K562 (cell line): Measurements from ENCODE around the gene RAB3GAP1. TPM values are rescaled to one million over a fixed set of nuclear protein-coding genes. Genes with fewer than 3 reads are reported as not detected.

Experiments
- ATAC-seq: fragments of 200-7000 bp; cut with Tn5 transposase; 3 replicates; pipeline ENCODE4 v1.9.1; 2020; ENCODE audit warnings: moderate library complexity
- BruUV-seq: library from RNA; stranded (reverse); fragments of 400-500 nt; replicated peaks from 2 replicates; lab custom pipeline; 2021; lab: Mats Ljungman, UMichigan
- CTCF ChIA-PET: fragments of 300-600 bp; formaldehyde crosslinking; extraction: SDS; loops from one replicate; lab custom pipeline; 2021; ENCODE audit warnings: low intra/inter-chr PET ratio; lab: Yijun Ruan, JAX
- POLR2A ChIA-PET: fragments of 300-600, 350-650 bp; sonication (Branson Sonifier 250); formaldehyde crosslinking; extraction: SDS; loops from one replicate; lab custom pipeline; 2021; ENCODE audit warnings: antibody characterized with exemption, inconsistent platforms; lab: Yijun Ruan, JAX
- DNase-seq, 4 experiments: peaks; one replicate each; pipeline versions ENCODE4 v3.0.0 to v3.0.0-alpha.2; 2011 to 2018; ENCODE audit warnings: low spot score in 3 of 4, mixed read lengths in 3 of 4; ENCODE audit errors: extremely low read depth in 1 of 4
- FAIRE-seq: peaks from 2 replicates; lab custom pipeline; 2011; peaks lifted over from hg19 to GRCh38; lab: Jason Lieb, UNC
- H2AFZ ChIP-seq: 2 replicates; pipeline ENCODE4 v1.6.0; 2011; ENCODE audit warnings: low read depth, low read length, control low read depth, inconsistent platforms
- H3K27ac ChIP-seq: fragments of 200-600 bp; 3 replicates; pipeline ENCODE4 v1.8.0; 2011; ENCODE audit warnings: low read depth, mild to moderate bottlenecking, control low read depth, inconsistent platforms, low read length, moderate library complexity, mixed read lengths; ENCODE audit errors: extremely low read depth
- H3K27me3 ChIP-seq, 2 experiments: fragments of 300-600 bp in 1 of 2; 2 replicates in 1 of 2; 3 replicates in 1 of 2; pipeline versions ENCODE4 v1.6.0 to v1.8.0; 2011; ENCODE audit warnings: inconsistent platforms in 2 of 2, low read length in 2 of 2, mild to moderate bottlenecking in 1 of 2, mixed read lengths in 1 of 2, moderate library complexity in 1 of 2; ENCODE audit not compliant: control insufficient read depth in 2 of 2, insufficient read depth in 2 of 2
- H3K36me3 ChIP-seq: fragments of 300-600 bp; 3 replicates; pipeline ENCODE4 v1.8.0; 2011; ENCODE audit warnings: mild to moderate bottlenecking, low read length, inconsistent platforms; ENCODE audit not compliant: control insufficient read depth, insufficient read depth
- H3K4me1 ChIP-seq, 2 experiments: fragments of 200-600 bp in 1 of 2; replicated peaks in 1 of 2; 2 replicates in 1 of 2; 3 replicates in 1 of 2; pipeline versions ENCODE4 v1.5.1 to v1.8.0; 2011; ENCODE audit warnings: inconsistent platforms in 2 of 2, low read length in 2 of 2, mild to moderate bottlenecking in 1 of 2, mixed read lengths in 1 of 2, moderate library complexity in 1 of 2; ENCODE audit not compliant: control insufficient read depth in 2 of 2, insufficient read depth in 2 of 2
- H3K4me2 ChIP-seq: 2 replicates; pipeline ENCODE4 v1.6.1; 2011; ENCODE audit warnings: low read length, control low read depth, inconsistent platforms, mixed read lengths; ENCODE audit not compliant: insufficient read depth
- H3K4me3 ChIP-seq: fragments of 200-600 bp; sonication (generic), shearing (Covaris generic); 2 replicates; pipeline ENCODE4 v1.5.1; 2016; ENCODE audit warnings: control low read depth, inconsistent platforms
- H3K79me2 ChIP-seq: fragments of 200-600 bp; 3 replicates; pipeline ENCODE4 v1.8.0; 2011; ENCODE audit warnings: low read length, inconsistent platforms; ENCODE audit not compliant: control insufficient read depth, insufficient read depth
- H3K9ac ChIP-seq, 2 experiments: 2 replicates each; pipeline versions ENCODE4 v1.6.0 to v1.6.1; 2011; ENCODE audit warnings: low read depth in 2 of 2, low read length in 2 of 2, control low read depth in 1 of 2, inconsistent platforms in 1 of 2, mild to moderate bottlenecking in 1 of 2, mixed read lengths in 1 of 2; ENCODE audit not compliant: insufficient read depth in 1 of 2
- H3K9me1 ChIP-seq: one replicate; pipeline ENCODE4 v1.6.0; 2011; ENCODE audit warnings: inconsistent platforms, mild to moderate bottlenecking, low read length, moderate library complexity; ENCODE audit not compliant: control insufficient read depth, insufficient read depth
- H3K9me3 ChIP-seq: replicated peaks from 2 replicates; pipeline ENCODE4 v1.5.1; 2011; ENCODE audit warnings: low read depth, low read length, inconsistent platforms; ENCODE audit not compliant: control insufficient read depth, insufficient read depth
- H4K20me1 ChIP-seq: replicated peaks from 2 replicates; pipeline ENCODE4 v1.6.1; 2011; ENCODE audit warnings: low read length, inconsistent platforms, mixed read lengths; ENCODE audit not compliant: control insufficient read depth, insufficient read depth
- CREB1 ChIP-seq, 2 experiments: sonication (generic) in 1 of 2; formaldehyde crosslinking in 1 of 2; IDR thresholded peaks; 2 replicates each; pipeline versions ENCODE4 v1.6.1 to v1.8.0; 2012 to 2022; ENCODE audit warnings: inconsistent platforms in 1 of 2, mild to moderate bottlenecking in 1 of 2, missing genetic modification reagents in 1 of 2, moderate library complexity in 1 of 2
- HBP1 ChIP-seq: fragments of 450-650 bp; formaldehyde crosslinking; IDR thresholded peaks from 2 replicates; pipeline ENCODE4 v1.4.0; 2022; ENCODE audit warnings: missing genetic modification characterization
- ILF3 ChIP-seq: fragments of 450-650 bp; IDR thresholded peaks from 2 replicates; pipeline ENCODE4 v1.6.1; 2018; ENCODE audit warnings: antibody characterized with exemption, mild to moderate bottlenecking, moderate library complexity, borderline replicate concordance
- KLF10 ChIP-seq: fragments of 250-450 bp; sonication (Bioruptor Pico); IDR thresholded peaks from 2 replicates; pipeline ENCODE4 v1.6.1; 2021; ENCODE audit warnings: matching md5 sums
- MYBL2 ChIP-seq, 2 experiments: fragments of 450-650 bp in 1 of 2; sonication (generic) in 1 of 2; formaldehyde crosslinking in 1 of 2; IDR thresholded peaks; 2 replicates each; pipeline versions ENCODE4 v1.6.1 to v1.8.1; 2017 to 2022; ENCODE audit warnings: borderline replicate concordance in 1 of 2, inconsistent platforms in 1 of 2, low read depth in 1 of 2, mild to moderate bottlenecking in 1 of 2, missing genetic modification reagents in 1 of 2, moderate library complexity in 1 of 2
- PHF8 ChIP-seq: fragments of 200-600 bp; sonication (generic); IDR thresholded peaks from 2 replicates; pipeline ENCODE4 v1.6.1; 2012; ENCODE audit warnings: mixed run types, mild to moderate bottlenecking, inconsistent platforms, low read length, moderate library complexity, borderline replicate concordance
- POLR2G ChIP-seq: fragments of 200-400 bp; formaldehyde crosslinking; IDR thresholded peaks from 2 replicates; pipeline ENCODE4 v1.6.1; 2017; ENCODE audit warnings: low read depth, mild to moderate bottlenecking, antibody characterized with exemption, low read length, moderate library complexity
- ZNF778 ChIP-seq: fragments of 450-650 bp; formaldehyde crosslinking; IDR thresholded peaks from 2 replicates; pipeline ENCODE4 v1.4.0; 2020; ENCODE audit warnings: mild to moderate bottlenecking, moderate library complexity
- WGBS: fragments of 100-300 bp; shearing (Covaris generic); methylation state at CpG from one replicate; pipeline ENCODE4 v1.1.6; 2016; ENCODE audit warnings: low coverage, mixed read lengths; ENCODE audit not compliant: insufficient coverage; ENCODE audit errors: missing lambda C conversion rate; 5-methylcytosine and 5-hydroxymethylcytosine counted together
- in situ Hi-C: fragments of 300-500 bp; cut with MboI; formaldehyde crosslinking; loops from 4 replicates; pipeline ENCODE4 v1.15.0; 2018; ENCODE audit warnings: inconsistent platforms, mixed read lengths
- intact Hi-C: fragments of 100-400 bp; cut with micrococcal nuclease; formaldehyde crosslinking; loops from 2 replicates; pipeline ENCODE4 v1.14.2; 2022
- polyA plus RNA-seq, 8 experiments: library from polyadenylated mRNA; depleted of rRNA in 4 of 8; stranded (reverse) in 5 of 8; unstranded in 3 of 8; fragments of >200 nt; fragmentation: Nextera tagmentation in 2 of 8; fragmentation: Illumina TruSeq in 1 of 8; extraction: Ambion mirVana in 2 of 8; extraction: Trizol in 1 of 8; gene quantifications; 2 replicates each; pipeline versions ENCODE4 v1.2.1 to v1.2.3, GENCODE V29; 2011 to 2014; ENCODE audit warnings: inconsistent platforms in 1 of 8, missing spikeins in 1 of 8
- total RNA-seq, 7 experiments: library from RNA; depleted of rRNA in 6 of 7; stranded (reverse); fragments of >200 nt in 6 of 7; fragmentation: Illumina TruSeq in 2 of 7; extraction: Trizol in 2 of 7; gene quantifications; 2 replicates each; pipeline versions ENCODE4 v1.2.1 to v1.2.3, GENCODE V29; 2011 to 2021; ENCODE audit warnings: low replicate concordance in 1 of 7

Gene RAB3GAP1
- total and polyA plus RNA-seq, 9 of the 15 experiments (the other 6 are each of a cell fraction or from before 2014, with no cell fraction given): 15.5 to 48.6 (median 33.0) TPM

DNA sequence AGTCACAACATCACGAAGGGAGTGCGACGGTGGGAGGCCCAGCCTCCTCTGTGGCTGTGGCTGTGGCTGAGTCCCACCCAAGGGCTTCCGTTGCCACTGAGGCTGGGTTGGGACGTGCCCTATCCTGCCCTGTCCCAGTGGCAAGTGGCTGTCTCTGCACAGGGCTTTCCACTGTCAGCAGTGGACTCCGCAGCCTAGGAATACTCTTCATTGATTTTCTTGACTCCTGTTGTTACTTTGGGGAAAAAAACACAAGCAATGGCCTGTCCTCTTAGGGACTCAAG, 122.7 kb downstream of the RAB3GAP1 start:
- no peak overlapping the region for H3K27ac ChIP-seq
- DNase-seq (no peak), ATAC-seq (no peak), FAIRE-seq (no peak)
- no peak overlapping the region for H2AFZ ChIP-seq
- in situ Hi-C loops: no loop called here
- TF ChIP-seq POLR2G (0 out of 2 replicates have a peak, but pooled peaks have one; percentile 11), HBP1 (CRISPR knock-in tag) (no peak), CREB1 (IDR thresholded peaks at IDR 0.05) (no peak), CREB1 (CRISPR knock-in tag; IDR thresholded peaks at IDR 0.05) (no peak)
- no peaks in the 10 kb centered on the region for H3K4me1 ChIP-seq
- no peaks in the 10 kb centered on the region for H4K20me1 ChIP-seq
- no TSS peak for BruUV-seq
- WGBS: 95% methylated on average over 6 of the region's 6 CpGs
- POLR2A ChIA-PET: interaction anchor here (1.4 to 2.1 kb wide), 2 partner anchors 8 to 11 kb away, joined by 7 to 8 read pairs; no protein-coding TSS in a partner anchor
- no peak overlapping the region for H3K9ac ChIP-seq
- CTCF ChIA-PET: no interaction called here
- intact Hi-C loops: loop anchor here (10.0 kb wide), 1 partner anchor 170 kb away; no protein-coding TSS in a partner anchor
- H3K36me3 ChIP-seq: peaks cover 19% of the 10 kb centered on the region
- H3K4me3 ChIP-seq: no peak overlapping the region
- H3K9me3 ChIP-seq: no peaks in the 10 kb centered on the region; the same call in 1 of the 2 replicates
- no peaks in the 10 kb centered on the region for H3K27me3 ChIP-seq
- peaks cover 5% of the 10 kb centered on the region for H3K9me1 ChIP-seq
- H3K4me2 ChIP-seq: no peak overlapping the region
- H3K79me2 ChIP-seq: no peaks in the 10 kb centered on the region

DNA sequence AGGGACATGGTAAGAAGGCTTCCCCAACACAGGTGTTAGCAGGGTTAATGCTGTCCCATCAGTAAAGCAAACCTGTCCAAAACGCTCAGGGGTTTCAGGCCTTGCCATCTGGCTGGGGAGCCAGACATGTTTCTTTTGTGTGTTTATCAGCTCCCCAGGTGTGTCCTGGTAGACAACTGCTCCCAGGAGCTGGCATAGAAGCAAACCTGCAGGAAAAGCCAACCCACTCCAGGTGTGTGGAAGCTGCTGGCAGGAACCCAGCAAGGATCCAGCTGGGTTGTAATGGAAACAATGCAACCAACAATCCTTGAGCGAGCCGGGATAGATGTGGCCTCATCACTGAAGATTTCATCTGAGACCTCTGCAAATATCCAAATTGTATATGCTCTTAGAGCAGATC, 123.1 kb downstream of the RAB3GAP1 start:
- no peak overlapping the region for H3K4me3 ChIP-seq
- H3K36me3 ChIP-seq: peaks cover 18% of the 10 kb centered on the region
- no peak for FAIRE-seq
- H3K27me3 ChIP-seq: no peaks in the 10 kb centered on the region
- H3K27ac ChIP-seq: no peak overlapping the region
- H2AFZ ChIP-seq: no peak overlapping the region
- H4K20me1 ChIP-seq: no peaks in the 10 kb centered on the region
- POLR2A ChIA-PET: no interaction called here
- BruUV-seq: no TSS peak
- H3K9ac ChIP-seq: no peak overlapping the region
- H3K9me3 ChIP-seq: no peaks in the 10 kb centered on the region; the same call in 1 of the 2 replicates
- in situ Hi-C loops: no loop called here
- no peak for DNase-seq
- H3K4me1 ChIP-seq: no peaks in the 10 kb centered on the region
- TF ChIP-seq PHF8: no peak
- TF ChIP-seq ZNF778 (CRISPR knock-in tag): no peak
- TF ChIP-seq KLF10: no peak
- 0 out of 2 replicates have a peak, but pooled peaks have one; percentile 1 for TF ChIP-seq POLR2G
- TF ChIP-seq ILF3: no peak
- no peak for TF ChIP-seq MYBL2 (IDR thresholded peaks at IDR 0.05; ENCODE audit: low read depth)
- TF ChIP-seq MYBL2 (CRISPR knock-in tag; IDR thresholded peaks at IDR 0.05; ENCODE audit: borderline replicate concordance): no peak
- TF ChIP-seq, all 486 proteins: peak for 1
- no peak; the same call in 2 of the 3 replicates for ATAC-seq
- Histone ChIP-seq H3K4me2 (no peak overlapping the region), H3K9me1 (peaks cover 5% of the 10 kb centered on the region), H3K79me2 (no peaks in the 10 kb centered on the region)
- 92% methylated on average over 3 of the region's 3 CpGs for WGBS
- intact Hi-C loops: loop anchor here (10.0 kb wide), 1 partner anchor 170 kb away; no protein-coding TSS in a partner anchor
- CTCF ChIA-PET: no interaction called here
